HepG2 (cell line): ENCODE results near the gene RER1. TPM values are rescaled to one million over a fixed set of nuclear protein-coding genes. Genes with fewer than 3 reads are reported as not detected.

Experiments
- AGO2 ChIP-seq: fragments of 200-400 bp; formaldehyde crosslinking; optimal IDR thresholded peaks from 2 replicates; pipeline ENCODE3; 2017; ENCODE audit warnings: mild to moderate bottlenecking, low read depth, low read length, moderate library complexity
- FOSL2 ChIP-seq: sonication (generic); formaldehyde crosslinking; IDR thresholded peaks from 2 replicates; pipeline ENCODE4 v1.4.0; 2020; ENCODE audit warnings: missing genetic modification reagents
- KDM2A ChIP-seq: sonication (generic); formaldehyde crosslinking; IDR thresholded peaks from 2 replicates; pipeline ENCODE4 v1.4.0; 2020; ENCODE audit warnings: low read depth, missing genetic modification reagents, borderline replicate concordance
- KLF12 ChIP-seq: sonication (generic); formaldehyde crosslinking; IDR thresholded peaks from 2 replicates; pipeline ENCODE4 v1.4.0; 2020; ENCODE audit warnings: missing genetic modification reagents, borderline replicate concordance
- MTERF4 ChIP-seq: sonication (generic); formaldehyde crosslinking; IDR thresholded peaks from 2 replicates; pipeline ENCODE4 v1.8.0; 2023; ENCODE audit warnings: mild to moderate bottlenecking, missing genetic modification reagents
- NFATC3 ChIP-seq: sonication (generic); formaldehyde crosslinking; IDR thresholded peaks from 2 replicates; pipeline ENCODE4 v1.5.1; 2020; ENCODE audit warnings: mild to moderate bottlenecking, missing genetic modification reagents
- NR1H2 ChIP-seq: sonication (generic); formaldehyde crosslinking; IDR thresholded peaks from 2 replicates; pipeline ENCODE4 v1.8.1; 2022; ENCODE audit warnings: low read depth, missing genetic modification reagents, borderline replicate concordance
- SMAD1 ChIP-seq: sonication (generic); formaldehyde crosslinking; IDR thresholded peaks from 2 replicates; pipeline ENCODE4 v1.4.0; 2020; ENCODE audit warnings: missing genetic modification reagents, low read depth, mild to moderate bottlenecking, borderline replicate concordance
- SMYD3 ChIP-seq: sonication (generic); formaldehyde crosslinking; IDR thresholded peaks from 2 replicates; pipeline ENCODE4 v1.8.1; 2023; ENCODE audit warnings: mild to moderate bottlenecking, missing genetic modification reagents
- ZNF142 ChIP-seq: sonication (generic); formaldehyde crosslinking; IDR thresholded peaks from 2 replicates; pipeline ENCODE4 v1.4.0; 2020; ENCODE audit warnings: missing genetic modification reagents
- ZNF326 ChIP-seq: sonication (generic); formaldehyde crosslinking; IDR thresholded peaks from 2 replicates; pipeline ENCODE4 v1.4.0; 2020; ENCODE audit warnings: missing genetic modification reagents, borderline replicate concordance
- ZNF609 ChIP-seq: sonication (generic); formaldehyde crosslinking; IDR thresholded peaks from 2 replicates; pipeline ENCODE4 v1.4.0; 2020; ENCODE audit warnings: mild to moderate bottlenecking, missing genetic modification reagents, borderline replicate concordance
- polyA plus RNA-seq, 8 experiments: library from polyadenylated mRNA; depleted of rRNA in 3 of 8; stranded (reverse) in 7 of 8; unstranded in 1 of 8; fragments of >200 nt; fragmentation: Illumina TruSeq in 4 of 8; extraction: Trizol in 4 of 8; gene quantifications; 2 replicates each; pipeline versions ENCODE4 v1.2.1 to v1.2.3, GENCODE V29; 2011 to 2016; ENCODE audit warnings: low read depth in 4 of 8, missing spikeins in 1 of 8, mixed read lengths in 1 of 8; ENCODE audit not compliant: insufficient read depth in 1 of 8
- total RNA-seq, 5 experiments: library from RNA; depleted of rRNA; stranded (reverse); fragments of >200 nt; fragmentation: Illumina TruSeq; extraction: Trizol; gene quantifications; 2 replicates each; pipeline ENCODE4 v1.2.3, GENCODE V29; 2016; ENCODE audit warnings: low read depth in 1 of 5
- TF ChIP-seq, protein P1 (sequence below): sonication (generic); formaldehyde crosslinking; IDR thresholded peaks from 2 replicates; pipeline ENCODE4 v1.9.0; 2021; ENCODE audit warnings: missing genetic modification reagents, borderline replicate concordance

The RER1 gene
- total and polyA plus RNA-seq, 2 of the 13 experiments (the other 11 are each of a cell fraction or from before 2014, with no cell fraction given): 128 to 164 TPM

DNA sequence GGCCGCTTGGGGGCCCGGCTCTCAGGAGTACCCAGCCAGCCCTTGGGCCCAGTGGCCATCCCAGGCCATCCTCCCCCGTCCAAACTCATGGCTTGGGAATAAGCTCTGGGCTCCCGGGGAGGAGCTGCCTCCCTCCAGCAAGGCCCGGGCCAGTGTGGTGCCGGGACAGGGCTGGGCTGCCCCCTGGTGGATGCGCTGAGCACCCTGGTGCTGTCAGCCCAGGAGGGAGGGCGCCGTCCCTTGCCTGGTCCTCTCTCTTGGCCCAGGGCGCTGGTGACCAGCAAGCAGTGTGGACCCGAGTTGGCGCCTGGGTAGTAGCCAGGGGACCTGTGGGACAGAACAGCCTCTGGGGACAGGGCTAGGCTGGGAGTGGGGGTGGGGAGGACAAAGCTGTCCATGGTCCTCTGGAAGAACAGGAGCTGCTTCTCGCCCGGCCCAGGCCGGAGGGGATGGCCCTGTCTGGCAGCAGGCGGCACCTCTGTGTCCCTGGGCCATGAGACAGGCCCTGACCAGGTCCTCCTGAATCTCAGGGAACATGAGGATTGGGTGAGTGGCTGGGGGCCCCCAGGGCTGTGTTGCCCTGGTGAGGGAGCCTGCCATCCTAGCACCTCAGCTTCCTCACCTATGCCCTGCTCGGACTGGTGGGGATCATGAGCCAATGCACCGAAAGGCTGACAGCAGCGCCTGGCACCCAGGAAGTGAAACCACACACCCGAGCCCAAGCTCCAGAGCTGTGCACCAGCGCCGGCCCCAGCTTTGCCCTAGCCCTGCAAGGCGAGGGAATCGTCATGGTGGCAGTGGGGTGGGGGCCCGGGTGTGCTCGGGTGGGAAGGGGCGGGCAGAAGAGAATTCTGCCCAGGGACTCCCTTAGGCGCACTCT, 9.7 kb upstream of the RER1 start (continued):
- TF ChIP-seq ZNF326 (CRISPR knock-in tag): no peak
- TF ChIP-seq NFATC3: no peak
- peak; percentile 12 for TF ChIP-seq AGO2
- TF ChIP-seq KLF12 (CRISPR knock-in tag): no peak
- TF ChIP-seq SMYD3 (CRISPR knock-in tag): no peak
- TF ChIP-seq KDM2A (CRISPR knock-in tag): peak; percentile 69; the same call in 1 of the 2 replicates
- no peak for TF ChIP-seq MTERF4 (CRISPR knock-in tag)
- TF ChIP-seq NR1H2 (CRISPR knock-in tag): no peak
- TF ChIP-seq SMAD1 (CRISPR knock-in tag): no peak
- TF ChIP-seq FOSL2: no peak
- TF ChIP-seq ZNF609 (CRISPR knock-in tag): no peak
- TF ChIP-seq, protein P1, sequence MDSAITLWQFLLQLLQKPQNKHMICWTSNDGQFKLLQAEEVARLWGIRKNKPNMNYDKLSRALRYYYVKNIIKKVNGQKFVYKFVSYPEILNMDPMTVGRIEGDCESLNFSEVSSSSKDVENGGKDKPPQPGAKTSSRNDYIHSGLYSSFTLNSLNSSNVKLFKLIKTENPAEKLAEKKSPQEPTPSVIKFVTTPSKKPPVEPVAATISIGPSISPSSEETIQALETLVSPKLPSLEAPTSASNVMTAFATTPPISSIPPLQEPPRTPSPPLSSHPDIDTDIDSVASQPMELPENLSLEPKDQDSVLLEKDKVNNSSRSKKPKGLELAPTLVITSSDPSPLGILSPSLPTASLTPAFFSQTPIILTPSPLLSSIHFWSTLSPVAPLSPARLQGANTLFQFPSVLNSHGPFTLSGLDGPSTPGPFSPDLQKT: no peak
- TF ChIP-seq ZNF142: 0 out of 2 replicates have a peak, but pooled peaks have one; percentile 42
